H1 (cell line): ENCODE data around the gene GLI1. TPM values are rescaled to one million over a fixed set of nuclear protein-coding genes. Genes with fewer than 3 reads are reported as not detected.

Experiments used
- CTCF ChIA-PET: fragments of 300-600 bp; sonication (Branson Sonifier 250); formaldehyde crosslinking; loops from one replicate; lab custom pipeline; 2021; ENCODE audit not compliant: partially characterized antibody; lab: Charles Lee
- POLR2A ChIA-PET: fragments of 300-600 bp; sonication (Branson Sonifier 250); formaldehyde crosslinking; loops from one replicate; lab custom pipeline; 2021; ENCODE audit warnings: inconsistent platforms; ENCODE audit not compliant: partially characterized antibody; lab: Charles Lee
- DNase-seq, 2 experiments: peaks; one replicate each; pipeline versions ENCODE4 v3.0.0 to v3.0.0-alpha.2; 2010 to 2022; ENCODE audit warnings: low spot score in 2 of 2, low read depth in 1 of 2, mixed read lengths in 1 of 2
- FAIRE-seq: peaks from 2 replicates; lab custom pipeline; 2011; peaks lifted over from hg19 to GRCh38; lab: Jason Lieb, UNC
- H2AFZ ChIP-seq: 2 replicates; pipeline ENCODE4 v1.8.1; 2012; ENCODE audit warnings: low read length, inconsistent platforms
- H2AK5ac ChIP-seq: 2 replicates; pipeline ENCODE4 v1.6.1; 2013; ENCODE audit warnings: low read depth, low read length
- H2BK120ac ChIP-seq: replicated peaks from 2 replicates; pipeline ENCODE3; 2013; ENCODE audit warnings: low read depth, low read length, inconsistent platforms
- H2BK12ac ChIP-seq: 2 replicates; pipeline ENCODE4 v1.6.1; 2013; ENCODE audit warnings: low read depth, low read length
- H2BK15ac ChIP-seq: 2 replicates; pipeline ENCODE4 v1.6.1; 2013; ENCODE audit warnings: low read length
- H2BK20ac ChIP-seq: 2 replicates; pipeline ENCODE4 v1.6.1; 2013; ENCODE audit warnings: low read length
- H2BK5ac ChIP-seq: 2 replicates; pipeline ENCODE4 v1.6.1; 2013; ENCODE audit warnings: low read depth, low read length
- H3K14ac ChIP-seq: 2 replicates; pipeline ENCODE4 v1.6.1; 2013; ENCODE audit warnings: inconsistent platforms; ENCODE audit not compliant: insufficient read length
- H3K18ac ChIP-seq: 2 replicates; pipeline ENCODE4 v1.6.1; 2013; ENCODE audit warnings: low read length; ENCODE audit errors: extremely low read depth
- H3K23ac ChIP-seq: 2 replicates; pipeline ENCODE4 v1.6.1; 2013; ENCODE audit warnings: inconsistent platforms; ENCODE audit not compliant: insufficient read length
- H3K23me2 ChIP-seq: 2 replicates; pipeline ENCODE4 v1.6.1; 2013; ENCODE audit warnings: low read depth, low read length
- H3K27ac ChIP-seq: 2 replicates; pipeline ENCODE4 v1.6.1; 2011; ENCODE audit warnings: low read depth, low read length, inconsistent platforms
- H3K27me3 ChIP-seq, 4 experiments: replicated peaks in 1 of 4; 1 replicate in 1 of 4; 2 replicates in 3 of 4; pipeline versions ENCODE4 v1.6.1 to v1.8.1; 2011 to 2013; ENCODE audit warnings: low read length in 3 of 4, mild to moderate bottlenecking in 3 of 4, inconsistent platforms in 2 of 4, mixed read lengths in 2 of 4, moderate library complexity in 1 of 4; ENCODE audit not compliant: control insufficient read depth in 3 of 4, insufficient read depth in 3 of 4; ENCODE audit errors: extremely low read depth in 1 of 4
- H3K36me3 ChIP-seq, 4 experiments: 2 replicates each; pipeline versions ENCODE4 v1.6.1 to v1.8.1; 2011 to 2013; ENCODE audit warnings: mild to moderate bottlenecking in 4 of 4, low read length in 3 of 4, moderate library complexity in 2 of 4, control low read depth in 1 of 4, inconsistent platforms in 1 of 4; ENCODE audit not compliant: insufficient read depth in 4 of 4, control insufficient read depth in 2 of 4
- H3K4ac ChIP-seq: replicated peaks from 2 replicates; pipeline ENCODE3; 2013; ENCODE audit warnings: low read length, low read depth, mixed read lengths, inconsistent platforms; ENCODE audit not compliant: insufficient read length
- H3K4me1 ChIP-seq, 4 experiments: replicated peaks in 1 of 4; 1 replicate in 1 of 4; 2 replicates in 3 of 4; pipeline versions ENCODE4 v1.6.1 to v1.8.1; 2011 to 2013; ENCODE audit warnings: low read length in 3 of 4, inconsistent platforms in 2 of 4, mixed read lengths in 1 of 4; ENCODE audit not compliant: insufficient read depth in 4 of 4, control insufficient read depth in 3 of 4
- H3K4me2 ChIP-seq, 2 experiments: 2 replicates each; pipeline versions ENCODE4 v1.6.1 to v1.8.1; 2011 to 2013; ENCODE audit warnings: low read depth in 2 of 2, low read length in 2 of 2, control low read depth in 1 of 2, inconsistent platforms in 1 of 2, mild to moderate bottlenecking in 1 of 2; ENCODE audit not compliant: insufficient read depth in 1 of 2
- H3K4me3 ChIP-seq, 4 experiments: fragments of 200-600, 300-600 bp in 1 of 4; sonication (generic), shearing (Covaris generic), sonication (Bioruptor Twin) in 1 of 4; 2 replicates each; pipeline versions ENCODE4 v1.5.1 to v1.8.1; 2011 to 2016; ENCODE audit warnings: low read length in 4 of 4, low read depth in 3 of 4, control low read depth in 2 of 4, inconsistent platforms in 2 of 4, mild to moderate bottlenecking in 2 of 4, mixed read lengths in 1 of 4, moderate library complexity in 1 of 4; ENCODE audit not compliant: insufficient read depth in 2 of 4; ENCODE audit errors: extremely low read depth in 1 of 4
- H3K56ac ChIP-seq: replicated peaks from 2 replicates; pipeline ENCODE3; 2013; ENCODE audit warnings: low read depth, mild to moderate bottlenecking, mixed read lengths, low read length, inconsistent platforms; ENCODE audit not compliant: insufficient read length
- H3K79me1 ChIP-seq: 2 replicates; pipeline ENCODE4 v1.6.1; 2013; ENCODE audit warnings: low read depth, low read length, control low read depth
- H3K79me2 ChIP-seq, 2 experiments: 2 replicates each; pipeline versions ENCODE4 v1.6.1 to v1.8.1; 2012 to 2013; ENCODE audit warnings: low read length in 2 of 2, mild to moderate bottlenecking in 2 of 2, inconsistent platforms in 1 of 2; ENCODE audit not compliant: insufficient read depth in 2 of 2, control insufficient read depth in 1 of 2
- H3K9ac ChIP-seq, 4 experiments: replicated peaks in 1 of 4; 1 replicate in 1 of 4; 2 replicates in 3 of 4; pipeline versions ENCODE4 v1.6.1 to v1.8.1; 2011 to 2013; ENCODE audit warnings: low read depth in 3 of 4, low read length in 3 of 4, control low read depth in 2 of 4, mild to moderate bottlenecking in 2 of 4, moderate library complexity in 2 of 4, inconsistent platforms in 1 of 4; ENCODE audit errors: extremely low read depth in 1 of 4
- H3K9me3 ChIP-seq, 2 experiments: 2 replicates each; pipeline versions ENCODE4 v1.6.1 to v1.8.1; 2012 to 2013; ENCODE audit warnings: mild to moderate bottlenecking in 2 of 2, moderate library complexity in 2 of 2, control low read depth in 1 of 2, inconsistent platforms in 1 of 2, low read depth in 1 of 2, low read length in 1 of 2, mixed read lengths in 1 of 2; ENCODE audit not compliant: insufficient read depth in 2 of 2
- H4K20me1 ChIP-seq, 2 experiments: replicated peaks in 1 of 2; 2 replicates each; pipeline versions ENCODE3 to v1.8.1; 2011 to 2013; ENCODE audit warnings: inconsistent platforms in 2 of 2, low read length in 2 of 2, mild to moderate bottlenecking in 1 of 2; ENCODE audit not compliant: insufficient read depth in 2 of 2, control insufficient read depth in 1 of 2
- H4K5ac ChIP-seq: 2 replicates; pipeline ENCODE4 v1.6.1; 2013; ENCODE audit warnings: low read length, low read depth, mixed read lengths, inconsistent platforms; ENCODE audit not compliant: insufficient read length
- H4K8ac ChIP-seq: 2 replicates; pipeline ENCODE4 v1.8.0; 2013; ENCODE audit warnings: mild to moderate bottlenecking, moderate library complexity, low read length, inconsistent platforms; ENCODE audit not compliant: insufficient read depth; ENCODE audit errors: extremely low read depth
- H4K91ac ChIP-seq: replicated peaks from 2 replicates; pipeline ENCODE3; 2013; ENCODE audit warnings: low read length, mixed read lengths, inconsistent platforms; ENCODE audit not compliant: insufficient read length
- CBX8 ChIP-seq: fragments of 300-800, 300-1000 bp; sonication (generic); IDR thresholded peaks from 2 replicates; pipeline ENCODE4 v1.7.1; 2016; ENCODE audit warnings: low read depth, low read length, borderline replicate concordance
- CREB1 ChIP-seq: IDR thresholded peaks from 2 replicates; pipeline ENCODE4 v1.6.1; 2012; ENCODE audit warnings: inconsistent platforms
- EP300 ChIP-seq, 2 experiments: IDR thresholded peaks; 1 replicate in 1 of 2; 2 replicates in 1 of 2; pipeline ENCODE4 v1.6.1; 2011 to 2012; ENCODE audit warnings: low read depth in 2 of 2, low read length in 2 of 2, mild to moderate bottlenecking in 2 of 2, borderline replicate concordance in 1 of 2, inconsistent platforms in 1 of 2, moderate library complexity in 1 of 2
- EZH2 ChIP-seq: fragments of 200-600 bp; sonication (generic); IDR thresholded peaks from 2 replicates; pipeline ENCODE4 v1.7.1; 2012; ENCODE audit warnings: low read depth, mild to moderate bottlenecking, moderate library complexity, low read length, inconsistent platforms; ENCODE audit not compliant: severe bottlenecking
- GTF2F1 ChIP-seq: IDR thresholded peaks from 2 replicates; pipeline ENCODE4 v1.6.1; 2012; ENCODE audit warnings: low read depth, low read length, improper control_type of control experiment, borderline replicate concordance
- JUND ChIP-seq: IDR thresholded peaks from 2 replicates; pipeline ENCODE4 v1.6.1; 2011; ENCODE audit warnings: mild to moderate bottlenecking, improper control_type of control experiment, low read length
- MAFK ChIP-seq: IDR thresholded peaks from 2 replicates; pipeline ENCODE4 v1.6.1; 2012; ENCODE audit warnings: low read depth, mild to moderate bottlenecking, improper control_type of control experiment, low read length
- NANOG ChIP-seq: IDR thresholded peaks from 2 replicates; pipeline ENCODE4 v1.6.1; 2011; ENCODE audit warnings: low read length, low read depth, mild to moderate bottlenecking, inconsistent platforms; ENCODE audit not compliant: insufficient read depth, poor library complexity, severe bottlenecking
- SAP30 ChIP-seq: fragments of 300-600 bp; sonication (generic); IDR thresholded peaks from 2 replicates; pipeline ENCODE4 v1.7.1; 2012; ENCODE audit warnings: low read length, moderate library complexity, mild to moderate bottlenecking, inconsistent platforms; ENCODE audit not compliant: insufficient read depth, insufficient replicate concordance
- SIN3A ChIP-seq, 2 experiments: IDR thresholded peaks in 1 of 2; conservative IDR thresholded peaks in 1 of 2; 2 replicates each; pipeline ENCODE4 v1.6.1; 2011 to 2012; ENCODE audit warnings: low read length in 2 of 2, improper control_type of control experiment in 1 of 2, low read depth in 1 of 2, mild to moderate bottlenecking in 1 of 2
- YY1 ChIP-seq: IDR thresholded peaks from 2 replicates; pipeline ENCODE4 v1.6.1; 2011; ENCODE audit warnings: low read depth, mild to moderate bottlenecking, low read length
- WGBS, 2 experiments: shearing (Covaris generic) in 1 of 2; methylation state at CpG; one replicate each; pipeline versions ENCODE4 v1.1.6 to v1.1.7; 2013 to 2015; ENCODE audit warnings: low lambda C conversion rate in 2 of 2, mixed read lengths in 2 of 2, inconsistent platforms in 1 of 2, low coverage in 1 of 2, missing lambda C conversion rate in 1 of 2; ENCODE audit not compliant: insufficient replicate concordance in 2 of 2, insufficient coverage in 1 of 2, insufficient read length in 1 of 2; ENCODE audit errors: extremely low coverage in 1 of 2, missing lambda C conversion rate in 1 of 2; 5-methylcytosine and 5-hydroxymethylcytosine counted together
- polyA plus RNA-seq, 7 experiments: library from polyadenylated mRNA; depleted of rRNA in 3 of 7; stranded (reverse) in 5 of 7; unstranded in 2 of 7; fragments of >200 nt in 5 of 7; fragments of 200-250 nt in 2 of 7; gene quantifications; 1 replicate in 5 of 7; 2 replicates in 1 of 7; 4 replicates in 1 of 7; pipeline versions ENCODE4 v1.2.1 to v1.2.3, GENCODE V29; 2011 to 2013; ENCODE audit warnings: missing spikeins in 2 of 7, mixed read lengths in 2 of 7
- total RNA-seq: library from RNA; stranded (reverse); fragmentation: NEBNext Ultra II Directional; extraction: Animal tissue kit (Norgen Biotek cat#: 25700); gene quantifications from 2 replicates; pipeline ENCODE4 v1.2.1, GENCODE V29; 2021

Gene GLI1
- total and polyA plus RNA-seq, 2 of the 8 experiments (the other 6 are each of a cell fraction or from before 2014, with no cell fraction given): 23.5 to 25.3 TPM

- Histone ChIP-seq H2BK15ac (no peak overlapping the region), H3K14ac (no peak overlapping the region), H3K23ac (no peak overlapping the region), H3K9ac (no peak overlapping the region), H4K20me1 (peaks cover 0 to 2% of the 10 kb centered on the region in 2 experiments), H3K27ac (no peak overlapping the region), H2BK120ac (no peak overlapping the region), H3K79me1 (no peaks in the 10 kb centered on the region), H2BK5ac (no peak overlapping the region), H3K79me2 (no peaks in the 10 kb centered on the region), H3K56ac (no peak overlapping the region), H3K27me3 (no peaks in the 10 kb centered on the region), H2BK12ac (no peak overlapping the region), H2AFZ (no peak overlapping the region), H3K4me2 (no peak overlapping the region), H3K4ac (no peak overlapping the region), H4K8ac (peak overlapping the region; percentile 14; the same call in 1 of the 2 replicates), H3K23me2 (0 out of 2 replicates have a peak, but pooled peaks cover under 1% of the 10 kb centered on the region), H3K18ac (no peak overlapping the region), H3K36me3 (peaks cover 0 to 11% (median 4%) of the 10 kb centered on the region in 4 experiments; a peak in 5 of 8 replicates), H4K5ac (no peak overlapping the region), H2BK20ac (no peak overlapping the region), H3K4me1 (peaks cover 0 to 4% (median 0%) of the 10 kb centered on the region in 4 experiments; a peak in 1 of 7 replicates), H3K9me3 (no peaks in the 10 kb centered on the region), H4K91ac (no peak overlapping the region), H2AK5ac (no peak overlapping the region; the same call in 1 of the 2 replicates), H3K4me3 (no peak overlapping the region)
- CTCF ChIA-PET: interaction anchor here (1.0 to 18.5 kb wide), 5 partner anchors 9 to 219 kb away, joined by 3 to 441 read pairs (median 3); partner anchors contain the start of genes ARHGAP9 and MARS1
- DNase-seq: no peak
- POLR2A ChIA-PET: interaction anchor here (0.8 to 4.8 kb wide), 2 partner anchors 11 to 224 kb away, joined by 4 to 25 read pairs; partner anchors contain the start of gene INHBE
- WGBS, 2 experiments: 86% methylated on average over 14 of the region's 14 CpGs; no CpG with 5 or more reads in 1 of the 2 experiments
- no peak for FAIRE-seq
- TF ChIP-seq SAP30 (no peak), EP300 (IDR thresholded peaks at IDR 0.05; ENCODE audit: borderline replicate concordance in 1 of 2, low read depth in 2 of 2, low read length in 2 of 2) (no peak), MAFK (no peak), NANOG (no peak), EZH2 (no peak), CREB1 (no peak), YY1 (no peak), SIN3A (conservative IDR thresholded peaks at IDR 0.05 in 1 of 2, IDR thresholded peaks at IDR 0.05 in 1 of 2; ENCODE audit: low read depth in 1 of 2, low read length in 2 of 2) (no peak), CBX8 (no peak), JUND (no peak), GTF2F1 (no peak)
Measured at GRCh38 chr12:57465747-57466505, 6.3 kb downstream of the GLI1 start.
